HL-60/S4 treated with retinoic acid at 250 ng/mL for 4 days and 3 days (cell line): Measurements from ENCODE around the gene CST4.
"Not testable (repeated sequence)": the region's sequence is repeated elsewhere in the genome, so short reads cannot be mapped to it uniquely, and the experiment has no call there.

Experiments
- in situ Hi-C: fragments of 300-500 bp; cut with MboI; formaldehyde crosslinking; loops from 2 replicates; pipeline ENCODE4 v1.7.0; 2022; ENCODE audit warnings: low sequenced_read_pairs

The CST4 gene

GRCh38 chr20:23688684-23689398 lies at the start of gene CST4:
Gene CST4 (minus strand): TSS chr20:23689038. CDS start chr20:23688969, 69 bp downstream.
- in situ Hi-C loops = loop anchor here (25.0 kb wide), 2 partner anchors 98 to 1248 kb away; partner anchors contain the start of gene CST7

- in situ Hi-C loops = not testable (repeated sequence)
These were observed 46.6 kb upstream of the CST4 start for GRCh38 chr20:23735391-23735790.

GRCh38 chr20:23734949-23735348 lies 46.1 kb upstream of the CST4 start:
- in situ Hi-C loops = not testable (repeated sequence)

- in situ Hi-C loops = not testable (repeated sequence)
These were observed 45.6 kb upstream of the CST4 start for GRCh38 chr20:23734440-23734839.

- in situ Hi-C loops = no loop called here
These were observed 38.2 kb upstream of the CST4 start for GRCh38 chr20:23727016-23727415.

GRCh38 chr20:23725102-23725501 lies 36.3 kb upstream of the CST4 start:
- in situ Hi-C loops = no loop called here

GRCh38 chr20:23723659-23724307 lies 34.9 kb upstream of the CST4 start:
- in situ Hi-C loops = not testable (repeated sequence)

- in situ Hi-C loops = not testable (repeated sequence)
These were observed 34.0 kb upstream of the CST4 start for GRCh38 chr20:23722851-23723250.

GRCh38 chr20:23721962-23722361 lies 33.1 kb upstream of the CST4 start:
- in situ Hi-C loops = no loop called here

GRCh38 chr20:23719351-23719750 lies 30.5 kb upstream of the CST4 start:
- in situ Hi-C loops = not testable (repeated sequence)

- in situ Hi-C loops = not testable (repeated sequence)
These were observed 22.9 kb upstream of the CST4 start for GRCh38 chr20:23711778-23712177.

GRCh38 chr20:23710771-23711170 lies 21.9 kb upstream of the CST4 start:
- in situ Hi-C loops = no loop called here

GRCh38 chr20:23705895-23706294 lies 17.1 kb upstream of the CST4 start:
- in situ Hi-C loops = no loop called here

GRCh38 chr20:23702021-23702420 lies 13.2 kb upstream of the CST4 start:
- in situ Hi-C loops = no loop called here

GRCh38 chr20:23700931-23701330 lies 12.1 kb upstream of the CST4 start:
- in situ Hi-C loops = no loop called here

GRCh38 chr20:23697947-23698346 lies 9.1 kb upstream of the CST4 start:
- in situ Hi-C loops = loop anchor here (25.0 kb wide), 2 partner anchors 89 to 1239 kb away; partner anchors contain the start of gene CST7

GRCh38 chr20:23695068-23695395 lies 6.2 kb upstream of the CST4 start:
- in situ Hi-C loops = loop anchor here (25.0 kb wide), 2 partner anchors 92 to 1242 kb away; partner anchors contain the start of gene CST7

- in situ Hi-C loops = loop anchor here (25.0 kb wide), 2 partner anchors 93 to 1243 kb away; partner anchors contain the start of gene CST7
These were observed 5.6 kb upstream of the CST4 start for GRCh38 chr20:23694178-23695067.

GRCh38 chr20:23692725-23693619 lies 4.1 kb upstream of the CST4 start:
- in situ Hi-C loops = loop anchor here (25.0 kb wide), 2 partner anchors 94 to 1244 kb away; partner anchors contain the start of gene CST7

- in situ Hi-C loops = loop anchor here (25.0 kb wide), 2 partner anchors 96 to 1246 kb away; partner anchors contain the start of gene CST7
These were observed 2.8 kb upstream of the CST4 start for GRCh38 chr20:23691675-23692074.
